ENCODE measurements around the gene PIP4K2B. TPM values are rescaled to one million over a fixed set of nuclear protein-coding genes. Genes with fewer than 3 reads are reported as not detected.

PIP4K2B gene
- total and polyA plus RNA-seq, 2 donors from 2014 or later = 15.3 to 41.2 TPM

DNA sequence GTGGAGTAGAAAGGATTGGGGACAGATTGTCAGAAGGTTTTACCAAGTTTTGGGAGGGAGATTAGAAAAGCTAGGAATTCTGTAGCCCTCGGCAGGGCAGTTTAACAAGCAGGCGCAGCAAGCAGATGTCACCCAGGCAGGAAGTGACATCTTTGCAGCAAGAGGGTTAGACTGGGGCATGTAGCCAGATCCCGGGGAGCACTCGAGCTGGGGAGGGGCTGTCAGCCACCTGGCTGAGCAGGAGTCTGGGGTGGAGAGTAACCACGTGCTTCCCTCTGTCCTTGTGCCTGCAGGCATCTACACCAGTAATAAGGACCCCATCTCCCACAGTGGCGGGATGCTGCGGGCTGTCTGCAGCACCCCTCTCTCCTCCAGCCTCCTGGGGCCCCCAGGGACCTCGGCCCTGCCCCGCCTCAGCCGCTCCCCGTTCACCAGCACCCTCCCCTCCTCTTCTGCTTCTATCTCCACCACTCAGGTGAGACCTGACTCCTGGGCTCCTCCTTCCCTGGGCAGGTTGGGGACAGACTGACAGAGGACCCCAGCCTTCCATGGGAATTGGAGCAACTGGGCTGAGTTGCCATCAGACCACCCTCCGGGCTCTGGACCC, 82.1 kb downstream of the PIP4K2B start:
- no peaks in the 10 kb centered on the region for H3K4me1 ChIP-seq (ENCODE audit: control insufficient read depth in 2 of 3, insufficient read depth in 2 of 3, low read depth in 1 of 3, low read length in 3 of 3)
- H3K4me3 ChIP-seq (ENCODE audit: low read length in 3 of 3) = no peak overlapping the region
- peak in 1 of 5 donors; percentile 42 for DNase-seq
- no peaks in the 10 kb centered on the region for H3K27me3 ChIP-seq (ENCODE audit: control insufficient read depth, insufficient read depth, low read length)
- no peaks in the 10 kb centered on the region for H3K9me3 ChIP-seq (ENCODE audit: control insufficient read depth in 2 of 3, insufficient read depth in 1 of 3, low read length in 3 of 3)
- H3K9ac ChIP-seq (ENCODE audit: low read length in 3 of 3) = no peak overlapping the region
- no peak overlapping the region for H3K27ac ChIP-seq (ENCODE audit: low read depth in 2 of 2, low read length in 2 of 2)
- H3K36me3 ChIP-seq (ENCODE audit: control insufficient read depth in 2 of 3, insufficient read depth in 3 of 3, low read length in 3 of 3) = peaks cover 3 to 52% (median 26%) of the 10 kb centered on the region in 3 donors
- TF ChIP-seq, protein P1, sequence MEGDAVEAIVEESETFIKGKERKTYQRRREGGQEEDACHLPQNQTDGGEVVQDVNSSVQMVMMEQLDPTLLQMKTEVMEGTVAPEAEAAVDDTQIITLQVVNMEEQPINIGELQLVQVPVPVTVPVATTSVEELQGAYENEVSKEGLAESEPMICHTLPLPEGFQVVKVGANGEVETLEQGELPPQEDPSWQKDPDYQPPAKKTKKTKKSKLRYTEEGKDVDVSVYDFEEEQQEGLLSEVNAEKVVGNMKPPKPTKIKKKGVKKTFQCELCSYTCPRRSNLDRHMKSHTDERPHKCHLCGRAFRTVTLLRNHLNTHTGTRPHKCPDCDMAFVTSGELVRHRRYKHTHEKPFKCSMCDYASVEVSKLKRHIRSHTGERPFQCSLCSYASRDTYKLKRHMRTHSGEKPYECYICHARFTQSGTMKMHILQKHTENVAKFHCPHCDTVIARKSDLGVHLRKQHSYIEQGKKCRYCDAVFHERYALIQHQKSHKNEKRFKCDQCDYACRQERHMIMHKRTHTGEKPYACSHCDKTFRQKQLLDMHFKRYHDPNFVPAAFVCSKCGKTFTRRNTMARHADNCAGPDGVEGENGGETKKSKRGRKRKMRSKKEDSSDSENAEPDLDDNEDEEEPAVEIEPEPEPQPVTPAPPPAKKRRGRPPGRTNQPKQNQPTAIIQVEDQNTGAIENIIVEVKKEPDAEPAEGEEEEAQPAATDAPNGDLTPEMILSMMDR (IDR thresholded peaks at IDR 0.05; ENCODE audit: borderline replicate concordance, extremely low read depth, insufficient read depth) = no peak
- intact Hi-C loops (cut with DNase I) = no loop called here
- FAIRE-seq = no peak

DNA sequence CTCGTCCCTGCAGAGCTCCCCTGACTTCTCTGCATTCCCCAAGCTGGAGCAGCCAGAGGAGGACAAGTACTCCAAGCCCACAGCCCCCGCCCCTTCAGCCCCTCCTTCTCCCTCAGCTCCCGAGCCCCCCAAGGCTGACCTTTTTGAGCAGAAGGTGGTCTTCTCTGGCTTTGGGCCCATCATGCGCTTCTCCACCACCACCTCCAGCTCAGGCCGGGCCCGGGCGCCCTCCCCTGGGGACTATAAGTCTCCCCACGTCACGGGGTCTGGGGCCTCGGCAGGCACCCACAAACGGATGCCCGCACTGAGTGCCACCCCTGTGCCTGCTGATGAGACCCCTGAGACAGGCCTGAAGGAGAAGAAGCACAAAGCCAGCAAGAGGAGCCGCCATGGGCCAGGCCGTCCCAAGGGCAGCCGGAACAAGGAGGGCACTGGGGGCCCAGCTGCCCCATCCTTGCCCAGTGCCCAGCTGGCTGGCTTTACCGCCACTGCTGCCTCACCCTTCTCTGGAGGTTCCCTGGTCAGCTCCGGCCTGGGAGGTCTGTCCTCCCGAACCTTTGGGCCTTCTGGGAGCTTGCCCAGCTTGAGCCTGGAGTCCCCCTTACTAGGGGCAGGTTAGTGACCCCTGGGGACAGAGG, 82.9 kb downstream of the PIP4K2B start:
- no peaks in the 10 kb centered on the region for H3K27me3 ChIP-seq (ENCODE audit: control insufficient read depth, insufficient read depth, low read length)
- H3K27ac ChIP-seq (ENCODE audit: low read depth in 2 of 2, low read length in 2 of 2) = no peak overlapping the region
- intact Hi-C loops (cut with DNase I) = no loop called here
- peaks cover 3 to 54% (median 30%) of the 10 kb centered on the region in 3 donors for H3K36me3 ChIP-seq (ENCODE audit: control insufficient read depth in 2 of 3, insufficient read depth in 3 of 3, low read length in 3 of 3)
- H3K4me3 ChIP-seq (ENCODE audit: low read length in 3 of 3) = no peak overlapping the region
- H3K4me1 ChIP-seq (ENCODE audit: control insufficient read depth in 2 of 3, insufficient read depth in 2 of 3, low read depth in 1 of 3, low read length in 3 of 3) = no peaks in the 10 kb centered on the region
- FAIRE-seq (no peak), DNase-seq (peak in 1 of 5 donors; percentile 29)
- no peak overlapping the region for H3K9ac ChIP-seq (ENCODE audit: low read length in 3 of 3)
- H3K9me3 ChIP-seq (ENCODE audit: control insufficient read depth in 2 of 3, insufficient read depth in 1 of 3, low read length in 3 of 3) = no peaks in the 10 kb centered on the region
- TF ChIP-seq, protein P1 (IDR thresholded peaks at IDR 0.05; ENCODE audit: borderline replicate concordance, extremely low read depth, insufficient read depth) = no peak

Small RNA genes lying within 50 kb of the gene (microRNA-seq; reads per million reads assigned to microRNA genes)
- gene MIR4726 = not detected
- not detected for gene MIR4727

Other genes with a start within 250 kb of the PIP4K2B start
- 6.1 TPM for gene SRCIN1, start 193.6 kb downstream of the PIP4K2B start, total RNA-seq
- 0.34 TPM for gene SRCIN1, start 193.6 kb downstream of the PIP4K2B start, polyA plus RNA-seq (ENCODE audit: insufficient read depth, low read depth, low replicate concordance)
- gene EPOP, start 124.6 kb downstream of the PIP4K2B start, total RNA-seq = 1.3 TPM
- gene EPOP, start 124.6 kb downstream of the PIP4K2B start, polyA plus RNA-seq (ENCODE audit: insufficient read depth, low read depth, low replicate concordance) = 0.49 TPM
- gene MLLT6, start 94.3 kb downstream of the PIP4K2B start, total RNA-seq = 199 TPM
- gene MLLT6, start 94.3 kb downstream of the PIP4K2B start, polyA plus RNA-seq (ENCODE audit: insufficient read depth, low read depth, low replicate concordance) = 34.3 TPM
- 37.7 TPM for gene CISD3, start 69.2 kb downstream of the PIP4K2B start, total RNA-seq
- 152 TPM for gene CISD3, start 69.2 kb downstream of the PIP4K2B start, polyA plus RNA-seq (ENCODE audit: insufficient read depth, low read depth, low replicate concordance)
- 62.2 TPM for gene PCGF2, start 51.2 kb downstream of the PIP4K2B start, total RNA-seq
- gene PCGF2, start 51.2 kb downstream of the PIP4K2B start, polyA plus RNA-seq (ENCODE audit: insufficient read depth, low read depth, low replicate concordance) = 111 TPM
- 156 TPM for gene PSMB3, start 46.8 kb downstream of the PIP4K2B start, total RNA-seq
- gene PSMB3, start 46.8 kb downstream of the PIP4K2B start, polyA plus RNA-seq (ENCODE audit: insufficient read depth, low read depth, low replicate concordance) = 347 TPM
- gene CWC25, start 25.8 kb upstream of the PIP4K2B start, total RNA-seq = 25.7 TPM
- gene CWC25, start 25.8 kb upstream of the PIP4K2B start, polyA plus RNA-seq (ENCODE audit: insufficient read depth, low read depth, low replicate concordance) = 12.9 TPM
- gene RPL23, start 54.2 kb upstream of the PIP4K2B start, total RNA-seq = 1,183 TPM
- gene RPL23, start 54.2 kb upstream of the PIP4K2B start, polyA plus RNA-seq (ENCODE audit: insufficient read depth, low read depth, low replicate concordance) = 2,399 TPM
- 138 TPM for gene LASP1, start 70.5 kb upstream of the PIP4K2B start, total RNA-seq
- gene LASP1, start 70.5 kb upstream of the PIP4K2B start, polyA plus RNA-seq (ENCODE audit: insufficient read depth, low read depth, low replicate concordance) = 62.5 TPM
- gene FBXO47, start 167.8 kb upstream of the PIP4K2B start, total RNA-seq = not detected
- gene FBXO47, start 167.8 kb upstream of the PIP4K2B start, polyA plus RNA-seq (ENCODE audit: insufficient read depth, low read depth, low replicate concordance) = not detected

All from kidney (tissue), 14 donors.